NCI-H1105 treated with DMSO at 0.1 percent for 48 hours (cell line): ENCODE data around the gene ARHGAP42.
"Not testable (repeated sequence)": the region's sequence is repeated elsewhere in the genome, so short reads cannot be mapped to it uniquely, and the experiment has no call there.

ENCODE experiments used
- DNase-seq: peaks from one replicate; lab custom pipeline; 2025; lab: John Stamatoyannopoulos, UW

ARHGAP42 gene

DNA sequence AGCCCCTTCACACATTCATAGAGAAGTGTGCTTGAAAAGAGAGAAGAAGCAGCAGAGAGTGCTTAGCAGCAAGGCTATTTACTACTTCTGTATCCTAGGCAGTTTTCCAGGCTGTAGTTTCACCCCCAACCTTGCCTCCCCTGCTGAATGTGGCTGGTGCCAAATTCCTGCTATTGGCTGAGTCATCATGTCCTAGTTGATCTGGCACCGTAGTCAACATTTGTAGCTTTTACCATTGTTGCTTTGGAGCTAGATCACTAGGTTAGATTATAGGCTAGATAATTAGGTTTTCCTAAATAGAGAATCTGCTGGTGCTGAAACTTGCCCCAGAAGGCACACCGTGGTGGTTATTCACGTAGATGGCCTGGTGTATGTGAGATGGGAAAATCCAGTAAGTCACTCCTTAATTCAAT is 32.7 kb downstream of the ARHGAP42 start:
- DNase-seq, result peak; percentile 5

DNA sequence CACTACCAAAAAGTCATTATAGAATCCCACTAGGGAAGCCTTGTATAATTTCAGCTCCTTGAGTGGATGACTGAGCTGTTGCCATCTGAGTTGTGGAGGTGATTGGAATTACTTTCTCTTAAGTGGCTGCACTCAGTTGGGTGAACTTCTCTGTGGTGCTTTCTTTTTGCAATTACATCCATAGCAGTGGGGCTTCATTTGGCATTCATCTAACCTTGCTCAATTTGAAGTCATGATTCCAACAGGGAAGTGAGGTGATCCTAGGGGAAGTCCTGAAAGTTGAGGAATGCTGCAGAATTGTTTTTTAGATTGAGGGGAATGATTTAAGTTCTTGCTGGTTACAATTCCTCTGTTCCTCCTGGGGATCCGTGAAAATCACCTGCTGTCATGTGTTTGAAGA is 39.6 kb downstream of the ARHGAP42 start:
- DNase-seq, result no peak

DNA sequence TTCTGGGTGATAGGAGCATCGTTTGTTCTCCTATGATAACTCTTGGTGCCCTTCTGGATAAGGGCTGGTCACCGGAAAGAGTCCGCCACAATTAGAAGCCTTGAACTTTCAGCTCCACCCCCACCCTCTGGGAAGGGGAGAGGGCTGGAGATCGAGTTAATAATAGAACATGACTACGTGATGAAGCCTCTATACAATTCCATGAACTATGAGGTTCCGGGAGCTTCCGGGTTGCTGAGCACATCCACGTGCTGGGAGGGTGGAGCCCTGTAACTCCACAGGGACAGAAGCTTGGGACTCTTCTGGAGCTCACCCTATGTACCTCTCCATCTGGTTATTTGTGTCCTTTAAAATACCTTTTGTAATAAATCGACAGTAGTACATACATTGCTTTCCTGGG is 40.3 kb downstream of the ARHGAP42 start:
- DNase-seq, result no peak

DNA sequence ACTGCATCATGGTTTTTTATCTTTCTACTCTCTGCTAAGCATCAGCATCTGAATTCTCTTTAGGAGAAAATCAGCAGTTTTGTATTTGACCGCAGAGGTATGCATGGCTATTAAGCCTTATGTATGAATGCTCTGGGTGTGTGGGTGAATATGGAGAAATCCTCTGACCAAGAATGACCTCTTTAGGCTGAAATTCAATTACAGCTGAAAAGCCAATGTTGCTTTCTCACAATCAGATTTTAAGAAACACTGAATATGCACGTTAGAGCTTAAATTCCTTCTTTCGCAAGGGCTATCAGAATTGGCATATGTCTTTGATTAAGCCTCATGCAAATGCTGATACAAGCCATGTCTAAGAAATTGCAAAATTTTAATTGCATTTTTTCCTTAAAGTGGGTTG is 43.2 kb downstream of the ARHGAP42 start:
- no peak for DNase-seq

DNA sequence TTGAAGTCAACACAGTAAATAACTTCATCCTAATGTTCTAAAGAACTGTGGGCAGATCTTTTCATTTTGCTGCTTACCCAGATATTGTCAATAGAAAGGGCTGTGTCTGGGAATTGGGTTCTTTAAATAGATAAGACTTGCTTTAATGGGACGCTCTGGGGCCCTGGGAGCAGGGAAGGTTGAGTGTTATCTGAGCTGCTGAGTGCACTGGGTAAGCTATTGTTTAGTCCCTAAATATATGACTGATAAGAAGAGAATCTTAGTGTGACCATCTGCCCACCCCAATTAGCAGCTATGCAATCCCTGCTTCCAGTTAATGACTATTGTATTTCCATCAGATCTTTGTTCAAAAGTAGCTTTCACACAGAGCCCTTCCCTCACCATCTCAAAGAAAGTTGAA is 44.4 kb downstream of the ARHGAP42 start:
- no peak for DNase-seq

DNA sequence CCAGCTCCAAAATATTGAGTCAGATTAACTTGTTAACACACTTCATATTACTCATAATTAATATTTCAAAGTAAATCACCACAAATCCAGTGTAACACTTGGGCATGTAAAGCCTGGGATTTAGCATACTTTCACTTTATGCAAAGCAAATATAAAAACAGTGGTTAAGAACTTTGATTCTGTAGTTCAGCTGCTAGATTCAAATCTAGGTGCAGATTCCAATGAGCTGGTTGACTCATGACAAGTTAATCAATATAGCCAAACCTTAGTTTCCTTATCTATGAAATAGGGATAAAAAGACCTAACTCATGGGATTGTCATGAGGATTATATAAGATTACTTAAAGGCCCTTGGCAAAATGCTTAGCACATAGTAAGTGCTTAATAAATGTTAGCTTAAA is 45.9 kb downstream of the ARHGAP42 start:
- DNase-seq, result no peak

DNA sequence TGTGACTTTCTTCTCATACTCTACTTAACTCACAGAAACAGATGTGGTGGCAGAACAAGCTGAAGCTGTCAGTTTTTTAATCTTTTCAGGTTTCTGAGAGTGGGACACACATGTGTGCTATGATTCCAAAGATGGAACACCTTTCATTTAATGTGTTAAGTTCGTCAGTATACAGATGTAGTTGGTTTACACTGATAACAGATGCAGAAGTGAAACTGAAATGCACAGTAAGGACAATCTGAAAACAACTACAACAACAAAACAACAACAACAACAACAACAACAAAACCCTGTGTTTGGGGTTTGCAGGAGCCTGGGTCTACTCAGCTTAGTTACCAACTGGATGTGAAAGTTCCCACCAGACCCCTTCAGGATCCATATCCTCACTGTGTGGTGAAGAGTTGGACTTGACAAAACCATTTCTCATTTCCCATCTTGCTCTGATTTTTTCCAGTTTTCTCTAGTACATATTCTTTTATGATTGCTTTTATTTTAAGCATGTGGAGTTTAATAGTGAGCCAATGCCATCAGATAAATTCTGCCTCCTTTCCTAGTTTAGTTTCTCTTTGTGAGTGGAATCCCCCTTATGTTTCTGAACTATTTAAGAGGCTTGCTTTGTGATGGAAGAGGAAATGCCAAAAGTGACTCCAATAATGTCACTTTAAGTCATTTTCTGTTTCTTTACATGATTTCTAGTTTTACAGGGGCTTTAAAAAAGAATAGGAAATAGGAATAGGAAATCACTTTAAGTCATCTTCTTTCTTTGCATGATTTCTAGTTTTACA is 47.8 kb downstream of the ARHGAP42 start:
- DNase-seq, result no peak

DNA sequence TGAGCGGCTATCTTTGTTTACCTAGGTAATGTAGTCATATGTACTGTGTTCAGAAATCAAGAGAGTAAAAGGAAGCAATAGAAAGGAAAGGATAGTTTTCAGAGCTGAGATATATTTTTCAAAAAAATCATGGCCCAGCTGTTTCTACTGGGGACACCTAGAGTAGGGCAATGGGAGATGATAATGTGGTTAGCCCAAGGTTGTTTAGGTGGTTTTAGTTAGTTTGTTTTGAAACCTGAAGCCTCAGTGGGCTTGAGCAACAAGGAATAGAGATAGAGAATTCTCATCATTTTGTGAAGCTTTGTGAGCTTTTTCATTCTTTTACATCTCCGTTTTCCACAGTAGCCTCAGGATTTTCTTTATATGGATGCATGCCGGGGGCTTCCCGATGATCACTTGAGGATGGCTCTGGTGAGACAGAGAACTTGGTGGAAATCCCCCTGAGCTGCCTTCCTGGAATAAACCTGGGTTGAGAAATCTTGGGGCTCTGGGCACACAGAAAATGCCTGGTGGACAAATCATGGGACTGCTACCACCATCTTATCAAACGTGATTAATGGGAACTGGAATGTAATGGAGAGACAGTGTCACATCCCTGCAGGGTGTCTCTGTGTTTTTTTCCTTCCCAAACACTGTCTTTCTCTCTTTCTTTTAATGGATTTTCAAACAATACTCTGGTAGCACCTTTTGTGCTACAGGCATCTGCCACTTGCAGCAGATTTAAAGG is 49.0 kb downstream of the ARHGAP42 start:
- no peak for DNase-seq

DNA sequence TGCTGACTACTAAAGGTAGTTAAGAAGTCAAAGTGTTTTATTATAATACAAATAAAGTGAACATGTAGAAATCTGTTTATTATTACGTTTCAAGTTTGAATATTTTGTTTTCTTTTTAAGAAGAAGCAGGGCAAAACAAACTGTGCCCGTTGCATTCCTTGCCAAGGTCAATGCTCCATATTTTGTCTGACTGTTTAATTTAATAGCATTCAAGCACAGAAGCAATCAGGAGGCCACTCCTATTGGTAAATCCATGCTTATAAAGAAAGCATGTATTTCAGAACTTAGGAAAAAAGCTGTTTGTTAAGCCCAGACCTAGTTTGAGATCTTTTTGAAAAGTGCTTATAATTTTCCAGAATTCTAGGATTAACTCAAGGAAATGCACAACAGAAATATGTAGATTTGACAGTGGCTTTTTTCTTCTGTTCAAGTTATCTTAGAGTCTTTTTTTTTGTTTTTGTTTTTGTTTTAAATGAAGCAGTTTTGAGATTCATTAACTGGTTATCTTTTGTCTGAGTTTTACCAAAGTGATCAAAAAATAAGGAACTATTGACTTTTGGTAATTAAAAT is 51.7 kb downstream of the ARHGAP42 start:
- no peak for DNase-seq

DNA sequence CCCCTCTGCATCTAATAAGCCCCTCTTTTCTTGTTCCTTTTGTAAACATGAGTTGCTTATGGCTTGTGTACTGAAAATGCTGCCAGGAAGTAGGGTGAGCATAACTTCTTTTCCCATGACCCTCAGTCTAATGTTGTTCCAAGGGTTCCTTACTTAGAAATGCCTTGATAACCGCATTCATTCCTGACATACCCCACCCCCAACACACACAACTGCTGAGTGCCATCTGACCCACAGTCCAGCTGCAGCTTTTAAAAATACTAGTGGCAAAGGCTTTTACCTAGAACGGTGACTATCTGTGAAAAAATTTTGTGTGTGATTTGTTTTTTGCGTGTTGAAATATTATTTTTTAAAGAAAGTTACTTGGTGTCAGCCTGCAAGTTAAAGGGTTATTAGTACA is 52.6 kb downstream of the ARHGAP42 start:
- DNase-seq, result no peak

DNA sequence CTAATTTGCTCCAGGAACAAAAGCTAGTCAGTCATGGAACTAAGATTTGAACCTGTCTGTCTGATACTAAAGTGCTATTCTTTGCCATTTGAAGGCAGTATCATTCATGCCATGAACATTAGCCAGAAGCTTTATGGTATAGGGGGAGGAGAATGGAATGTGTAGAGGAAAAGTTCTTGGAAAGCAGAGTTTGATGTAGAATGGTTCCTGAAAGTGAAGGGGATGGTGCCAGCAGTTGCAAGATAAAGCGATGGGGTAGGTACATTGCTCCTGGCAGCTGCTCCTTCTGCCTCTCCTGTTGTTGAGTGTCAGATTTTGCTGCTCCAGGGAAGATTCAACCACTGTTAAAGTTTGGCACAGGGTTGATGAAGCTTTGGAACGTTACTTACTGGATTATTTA is 53.4 kb downstream of the ARHGAP42 start:
- no peak for DNase-seq

DNA sequence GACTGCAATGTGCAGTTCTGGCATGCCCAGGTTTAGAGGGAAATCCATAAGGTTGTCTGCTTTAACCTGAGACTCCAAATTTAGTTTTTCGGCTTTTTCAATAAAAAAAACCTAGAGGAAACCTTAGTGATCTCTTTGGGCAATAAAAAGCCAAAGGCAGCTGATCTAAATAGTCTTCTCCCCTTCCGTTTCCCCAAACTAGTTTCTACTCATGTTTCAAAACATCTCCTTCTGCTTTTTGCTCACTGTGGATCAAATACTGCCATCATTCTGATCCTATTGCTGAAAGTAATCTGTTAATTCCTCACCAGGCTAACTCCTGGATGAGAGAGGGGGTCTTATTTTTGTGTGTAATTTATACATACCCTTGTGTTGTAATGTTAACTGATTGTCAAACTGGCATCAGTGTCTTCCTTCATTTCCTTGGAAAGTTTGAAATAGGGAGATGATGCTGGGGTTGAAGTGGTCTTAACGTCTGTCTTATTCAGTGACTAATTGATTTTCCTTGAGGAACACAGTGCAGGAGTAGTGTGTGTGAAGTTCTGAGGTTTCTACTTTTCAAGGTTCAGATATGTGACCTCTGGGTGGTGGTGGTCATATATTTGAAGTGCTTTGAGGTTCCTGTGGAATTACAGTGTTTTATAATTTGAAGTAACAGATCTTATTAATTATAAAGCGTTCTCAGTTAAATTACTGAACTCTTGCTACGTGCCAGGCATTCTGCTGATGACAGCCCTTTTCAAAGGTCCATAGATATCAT is 55.0 kb downstream of the ARHGAP42 start:
- DNase-seq, result no peak

DNA sequence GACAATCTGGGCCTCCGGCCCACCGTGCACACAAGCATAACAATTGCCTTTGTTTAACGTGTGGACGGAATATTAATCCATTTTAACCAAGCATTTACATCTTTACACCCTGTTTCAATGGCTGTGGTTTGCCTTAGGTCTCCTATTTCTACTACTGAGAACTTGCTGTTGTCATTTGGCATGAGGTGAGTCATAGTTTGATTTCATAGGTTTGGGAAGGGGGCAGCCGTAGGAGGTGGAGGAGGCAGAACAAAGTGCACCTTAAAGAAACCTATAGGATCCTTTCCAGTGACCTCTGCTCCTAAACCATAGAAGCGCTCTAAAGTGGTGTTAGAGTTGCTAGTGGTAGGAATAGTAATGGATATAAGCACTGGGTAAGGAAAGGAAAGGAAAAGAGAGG is 59.4 kb downstream of the ARHGAP42 start:
- DNase-seq, result no peak

DNA sequence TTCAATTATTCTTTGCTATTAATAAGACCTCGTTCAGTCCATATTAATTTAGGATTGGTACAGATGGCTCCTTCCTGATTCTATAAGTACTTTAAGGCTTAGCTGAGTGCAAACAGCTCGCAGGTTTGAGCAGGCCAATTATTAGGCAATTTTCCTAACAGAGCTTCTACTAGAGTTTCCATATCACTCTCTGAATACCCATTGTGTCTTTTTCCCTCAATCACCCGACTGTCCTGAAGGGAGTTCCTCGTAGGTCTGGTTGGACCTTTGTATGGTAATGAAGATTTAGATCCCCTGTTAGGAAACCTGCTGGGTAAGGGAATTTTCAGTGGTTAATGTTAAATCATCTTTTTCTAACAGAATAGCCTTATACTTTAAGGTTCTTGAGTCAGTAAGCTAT is 61.1 kb downstream of the ARHGAP42 start:
- no peak for DNase-seq

DNA sequence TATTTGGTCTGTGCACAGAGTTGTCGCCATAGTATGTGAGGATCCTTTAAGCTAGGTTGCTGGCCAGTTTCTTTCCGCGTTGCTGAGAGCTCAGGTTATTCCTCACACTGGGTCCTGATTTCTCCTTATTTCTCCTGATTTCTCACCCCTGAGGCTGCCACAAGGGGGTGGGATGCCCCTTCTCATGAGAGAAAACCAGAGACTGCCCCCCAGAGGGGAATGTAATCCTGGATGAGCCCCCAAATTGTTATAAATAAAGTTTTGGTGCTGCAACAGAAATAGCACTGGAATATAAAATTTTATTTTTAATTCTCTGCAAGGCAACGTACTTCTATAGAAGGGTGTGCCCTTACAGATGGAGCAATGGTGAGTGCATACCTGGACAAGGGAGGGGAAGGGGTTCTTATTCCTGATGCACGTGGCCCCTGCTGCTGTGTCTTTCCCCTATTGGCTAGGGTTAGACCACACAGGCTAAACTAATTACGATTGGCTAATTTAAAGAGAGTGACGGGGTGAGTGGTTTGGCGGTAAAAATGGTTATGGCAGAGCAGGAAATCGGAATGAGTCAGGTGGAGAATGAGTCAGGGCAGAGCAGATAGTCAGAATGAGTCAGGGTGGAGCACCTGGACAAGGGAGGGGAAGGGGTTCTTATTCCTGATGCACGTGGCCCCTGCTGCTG is 62.9 kb downstream of the ARHGAP42 start:
- DNase-seq, result not testable (repeated sequence)

DNA sequence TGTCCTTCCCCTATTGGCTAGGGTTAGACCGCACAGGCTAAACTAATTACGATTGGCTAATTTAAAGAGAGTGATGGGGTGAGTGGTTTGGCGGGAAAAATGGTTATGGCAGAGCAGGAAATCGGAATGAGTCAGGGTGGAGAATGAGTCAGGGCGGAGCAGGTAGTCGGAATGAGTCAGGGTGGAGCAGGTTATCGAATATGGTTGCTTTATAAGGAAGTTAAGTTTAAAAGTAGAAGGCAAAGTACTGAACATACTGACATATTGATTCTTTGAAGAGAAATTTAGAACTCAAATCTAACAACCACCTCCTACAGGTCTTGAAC is 63.4 kb downstream of the ARHGAP42 start:
- not testable (repeated sequence) for DNase-seq

DNA sequence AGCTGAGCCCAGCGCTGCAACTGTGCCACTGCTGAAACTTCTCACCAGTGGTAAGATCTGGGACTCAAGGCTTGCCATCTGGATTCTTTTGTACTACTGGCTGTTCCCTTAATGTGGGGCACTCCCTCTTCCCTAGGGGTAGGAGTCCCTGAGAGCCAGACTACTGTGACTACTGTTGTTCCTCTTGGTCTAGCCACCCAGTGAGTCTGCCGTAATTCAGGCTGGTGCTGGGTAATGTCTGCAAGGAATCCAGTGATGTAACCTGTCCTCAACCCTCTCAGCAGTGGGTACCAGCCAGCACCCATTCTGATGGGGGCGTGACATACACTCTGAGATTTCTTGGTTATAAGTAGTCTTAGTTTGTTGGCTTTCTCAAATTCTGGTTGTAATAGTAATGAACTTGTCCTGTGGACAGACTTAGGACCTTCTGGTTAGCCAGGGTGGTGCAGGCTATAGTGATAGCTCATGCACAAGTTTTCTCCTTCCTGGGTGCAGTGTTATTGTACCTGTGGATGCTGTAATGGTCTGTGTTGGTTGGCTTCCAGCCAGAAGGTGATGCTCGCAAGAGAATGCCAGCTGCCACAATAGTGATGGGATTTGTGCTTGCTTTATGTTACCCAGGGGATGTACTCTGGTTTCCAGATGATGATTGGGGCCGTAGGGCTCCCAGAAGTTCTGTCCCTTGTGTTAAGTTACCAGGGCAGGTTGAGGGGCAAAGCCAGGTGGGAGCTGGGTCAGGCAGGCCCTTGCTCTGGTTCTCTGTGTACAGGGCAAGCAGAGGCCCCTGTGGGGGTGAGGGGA is 65.5 kb downstream of the ARHGAP42 start:
- DNase-seq, result peak; percentile 33

DNA sequence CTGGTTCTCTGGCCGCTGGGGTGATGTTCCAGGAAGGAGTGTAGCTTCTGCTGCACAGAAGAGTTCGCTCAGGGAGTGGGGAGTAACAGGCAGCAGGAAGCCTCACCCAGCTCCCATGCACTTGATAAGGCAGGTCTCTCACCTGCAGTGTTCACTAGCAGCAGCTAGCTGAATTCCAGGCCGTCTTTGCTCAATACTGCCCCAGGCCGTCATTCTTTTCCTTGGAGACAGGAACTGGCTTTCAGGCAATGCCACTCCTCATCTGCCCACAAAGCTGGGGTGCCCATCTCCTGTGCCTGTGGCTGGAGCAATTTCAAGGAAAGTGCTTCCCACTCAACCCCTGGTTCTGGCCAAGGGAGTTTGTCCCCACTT is 66.1 kb downstream of the ARHGAP42 start:
- DNase-seq, result no peak

DNA sequence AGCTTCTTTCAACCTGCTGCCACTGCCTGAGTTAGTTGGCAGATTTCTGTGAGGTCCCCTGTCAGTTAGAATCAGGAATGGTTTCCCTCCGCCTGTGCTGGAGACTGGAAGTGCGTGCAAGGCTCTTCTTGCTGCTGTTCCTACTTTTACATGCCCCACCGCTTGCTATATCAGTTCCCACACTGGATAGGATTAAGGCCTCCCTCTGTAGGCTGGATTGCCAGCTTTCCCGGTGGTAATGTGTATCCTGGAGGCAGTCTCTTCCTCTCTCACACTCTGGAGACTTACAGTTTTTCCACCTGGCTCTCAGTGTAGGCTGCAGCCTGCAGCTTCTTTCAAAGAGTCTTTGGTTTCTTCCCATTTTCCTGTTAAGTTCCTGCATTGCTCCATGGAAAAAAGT is 66.5 kb downstream of the ARHGAP42 start:
- no peak for DNase-seq

DNA sequence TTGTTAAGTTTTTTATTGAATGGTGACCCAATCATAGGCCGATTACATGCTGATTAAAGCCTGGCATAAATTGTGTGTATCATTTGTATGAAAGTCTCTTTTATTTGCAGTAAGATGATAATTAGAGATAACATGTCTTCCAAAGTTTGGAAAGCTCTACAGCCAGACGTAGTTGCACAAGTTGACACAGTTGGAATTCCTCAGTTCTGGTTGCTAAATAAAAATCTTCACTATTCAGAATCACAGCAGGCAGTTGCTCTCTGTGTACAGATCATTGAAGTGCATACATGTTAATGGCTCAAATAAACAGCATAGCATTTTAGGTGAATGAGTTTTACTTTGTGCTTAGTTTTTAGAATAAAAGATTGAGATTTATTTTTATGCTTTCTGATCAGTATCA is 69.5 kb downstream of the ARHGAP42 start:
- DNase-seq, result no peak

DNA sequence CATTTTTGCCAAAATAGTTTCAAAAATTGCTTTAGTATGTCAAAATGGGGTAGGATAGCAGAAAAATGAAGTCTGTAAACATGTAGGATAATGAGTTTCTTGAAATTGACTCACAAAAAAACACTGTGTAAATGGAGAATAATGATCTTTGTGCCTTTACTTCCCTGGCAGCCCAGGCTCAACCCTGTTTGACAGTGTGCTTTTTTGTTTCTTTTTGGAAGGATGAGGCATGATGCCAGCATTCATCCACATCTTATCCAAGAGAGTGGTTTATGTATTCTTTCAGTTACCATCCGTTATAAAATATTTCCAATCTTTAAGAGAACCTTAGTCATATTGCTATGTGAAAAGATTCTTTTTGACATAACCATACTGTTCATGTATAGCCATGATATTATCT is 70.6 kb downstream of the ARHGAP42 start:
- DNase-seq, result no peak
